ENCODE results near the gene SPSB2. TPM values are rescaled to one million over a fixed set of nuclear protein-coding genes. Genes with fewer than 3 reads are reported as not detected.

Gene SPSB2
- polyA plus RNA-seq, 1 of the 3 experiments (the other 2 are of a cell fraction) = 16.9 TPM

DNA sequence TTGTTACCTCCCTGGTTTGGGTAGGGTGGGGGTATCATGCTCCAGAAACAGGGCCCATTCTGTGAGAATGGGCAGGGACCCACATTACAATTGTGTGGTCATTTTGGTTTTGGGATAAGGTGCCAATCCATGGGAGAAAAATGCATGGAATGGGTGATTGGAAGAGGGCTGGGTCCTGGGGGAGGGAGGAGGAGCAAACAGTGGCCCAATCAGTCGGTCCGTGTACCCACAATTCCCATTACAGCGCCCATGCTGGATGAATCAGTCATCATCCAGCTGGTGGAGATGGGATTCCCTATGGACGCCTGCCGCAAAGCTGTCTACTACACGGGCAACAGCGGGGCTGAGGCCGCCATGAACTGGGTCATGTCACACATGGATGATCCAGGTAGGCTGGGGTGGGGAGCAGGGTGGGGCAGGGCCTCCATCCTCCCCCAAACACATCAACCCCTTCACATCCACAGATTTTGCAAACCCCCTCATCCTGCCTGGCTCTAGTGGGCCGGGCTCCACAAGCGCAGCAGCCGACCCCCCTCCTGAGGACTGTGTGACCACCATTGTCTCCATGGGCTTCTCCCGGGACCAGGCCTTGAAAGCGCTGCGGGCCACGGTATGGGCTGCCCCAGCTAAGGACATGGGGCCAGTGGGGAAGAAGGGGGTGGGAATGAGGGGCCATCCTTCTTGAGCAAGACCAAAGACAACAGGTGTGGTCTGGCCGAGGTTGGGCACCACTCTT lies 9.3 kb downstream of the SPSB2 start:
- ChIA-PET CTCF (interaction anchor here (2.7 to 10.9 kb wide), 3 partner anchors 9 to 29 kb away, joined by 15 to 164 read pairs (median 122); partner anchors contain the start of genes CDCA3, SPSB2 and USP5), POLR2A (interaction anchor here (1.9 to 5.9 kb wide), 2 partner anchors 8 to 12 kb away, joined by 4 to 57 read pairs; partner anchors contain the start of genes CDCA3 and USP5)
- Histone ChIP-seq H3K27me3 (ENCODE audit: insufficient read depth) (no peaks in the 10 kb centered on the region), H3K4me1 (ENCODE audit: control insufficient read depth in 1 of 2, insufficient read depth in 2 of 2, low read depth in 1 of 2, low read length in 1 of 2) (peaks cover 8 to 11% of the 10 kb centered on the region in 2 experiments; a peak in 2 of 4 replicates), H3K36me3 (replicated peaks in 1 of 2; ENCODE audit: control insufficient read depth in 1 of 2, insufficient read depth in 2 of 2, low read length in 1 of 2) (peaks cover 25 to 58% of the 10 kb centered on the region in 2 experiments), H3K27ac (ENCODE audit: low read depth in 2 of 2, low read length in 1 of 2) (no peak overlapping the region), H3K9ac (no peak overlapping the region), H4K20me1 (ENCODE audit: insufficient read depth) (peaks cover 8% of the 10 kb centered on the region), H3K79me2 (ENCODE audit: insufficient read depth) (peaks cover 14% of the 10 kb centered on the region), H3K4me2 (no peak overlapping the region), H3F3A (replicated peaks; ENCODE audit: insufficient read depth) (peaks cover 7% of the 10 kb centered on the region), H2AFZ (ENCODE audit: low read depth) (no peak overlapping the region), H3K9me2 (no peaks in the 10 kb centered on the region), H3K9me3 (no peaks in the 10 kb centered on the region), H3K4me3 (ENCODE audit: low read depth in 2 of 2, low read length in 1 of 2) (no peak overlapping the region)
- WGBS (ENCODE audit: low lambda C conversion rate) = 95% methylated on average over 11 of the region's 16 CpGs
- no peak for DNase-seq
- TF ChIP-seq NFIC (IDR thresholded peaks at IDR 0.05; ENCODE audit: borderline replicate concordance) (no peak), FOSL2 (IDR thresholded peaks at IDR 0.05; ENCODE audit: borderline replicate concordance, low read depth) (no peak), RXRA (IDR thresholded peaks at IDR 0.05; ENCODE audit: borderline replicate concordance, low read depth) (no peak), YY1 (IDR thresholded peaks at IDR 0.05; ENCODE audit: low read depth) (no peak), ELF1 (IDR thresholded peaks at IDR 0.05) (no peak), GATA2 (CRISPR knock-in tag; IDR thresholded peaks at IDR 0.05) (no peak), SIN3A (IDR thresholded peaks at IDR 0.05; ENCODE audit: borderline replicate concordance, low read depth, low read length) (no peak), RAD21 (IDR thresholded peaks at IDR 0.05; ENCODE audit: low read length) (no peak), TCF12 (IDR thresholded peaks at IDR 0.05) (no peak), FOXM1 (IDR thresholded peaks at IDR 0.05; ENCODE audit: low read depth) (no peak), MXI1 (IDR thresholded peaks at IDR 0.05; ENCODE audit: low read depth, low read length) (no peak)
- TF ChIP-seq, protein P1, sequence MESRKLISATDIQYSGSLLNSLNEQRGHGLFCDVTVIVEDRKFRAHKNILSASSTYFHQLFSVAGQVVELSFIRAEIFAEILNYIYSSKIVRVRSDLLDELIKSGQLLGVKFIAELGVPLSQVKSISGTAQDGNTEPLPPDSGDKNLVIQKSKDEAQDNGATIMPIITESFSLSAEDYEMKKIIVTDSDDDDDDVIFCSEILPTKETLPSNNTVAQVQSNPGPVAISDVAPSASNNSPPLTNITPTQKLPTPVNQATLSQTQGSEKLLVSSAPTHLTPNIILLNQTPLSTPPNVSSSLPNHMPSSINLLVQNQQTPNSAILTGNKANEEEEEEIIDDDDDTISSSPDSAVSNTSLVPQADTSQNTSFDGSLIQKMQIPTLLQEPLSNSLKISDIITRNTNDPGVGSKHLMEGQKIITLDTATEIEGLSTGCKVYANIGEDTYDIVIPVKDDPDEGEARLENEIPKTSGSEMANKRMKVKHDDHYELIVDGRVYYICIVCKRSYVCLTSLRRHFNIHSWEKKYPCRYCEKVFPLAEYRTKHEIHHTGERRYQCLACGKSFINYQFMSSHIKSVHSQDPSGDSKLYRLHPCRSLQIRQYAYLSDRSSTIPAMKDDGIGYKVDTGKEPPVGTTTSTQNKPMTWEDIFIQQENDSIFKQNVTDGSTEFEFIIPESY (IDR thresholded peaks at IDR 0.05; ENCODE audit: borderline replicate concordance, low read depth) = no peak
- TF ChIP-seq, protein P2, sequence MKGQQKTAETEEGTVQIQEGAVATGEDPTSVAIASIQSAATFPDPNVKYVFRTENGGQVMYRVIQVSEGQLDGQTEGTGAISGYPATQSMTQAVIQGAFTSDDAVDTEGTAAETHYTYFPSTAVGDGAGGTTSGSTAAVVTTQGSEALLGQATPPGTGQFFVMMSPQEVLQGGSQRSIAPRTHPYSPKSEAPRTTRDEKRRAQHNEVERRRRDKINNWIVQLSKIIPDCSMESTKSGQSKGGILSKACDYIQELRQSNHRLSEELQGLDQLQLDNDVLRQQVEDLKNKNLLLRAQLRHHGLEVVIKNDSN (IDR thresholded peaks at IDR 0.05; ENCODE audit: borderline replicate concordance, low read depth) = no peak
- TF ChIP-seq, protein P3, sequence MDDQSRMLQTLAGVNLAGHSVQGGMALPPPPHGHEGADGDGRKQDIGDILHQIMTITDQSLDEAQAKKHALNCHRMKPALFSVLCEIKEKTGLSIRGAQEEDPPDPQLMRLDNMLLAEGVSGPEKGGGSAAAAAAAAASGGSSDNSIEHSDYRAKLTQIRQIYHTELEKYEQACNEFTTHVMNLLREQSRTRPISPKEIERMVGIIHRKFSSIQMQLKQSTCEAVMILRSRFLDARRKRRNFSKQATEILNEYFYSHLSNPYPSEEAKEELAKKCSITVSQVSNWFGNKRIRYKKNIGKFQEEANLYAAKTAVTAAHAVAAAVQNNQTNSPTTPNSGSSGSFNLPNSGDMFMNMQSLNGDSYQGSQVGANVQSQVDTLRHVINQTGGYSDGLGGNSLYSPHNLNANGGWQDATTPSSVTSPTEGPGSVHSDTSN (IDR thresholded peaks at IDR 0.05) = no peak
- TF ChIP-seq, protein P4, sequence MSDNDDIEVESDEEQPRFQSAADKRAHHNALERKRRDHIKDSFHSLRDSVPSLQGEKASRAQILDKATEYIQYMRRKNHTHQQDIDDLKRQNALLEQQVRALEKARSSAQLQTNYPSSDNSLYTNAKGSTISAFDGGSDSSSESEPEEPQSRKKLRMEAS (IDR thresholded peaks at IDR 0.05; ENCODE audit: low read depth) = no peak
- TF ChIP-seq, protein P5, sequence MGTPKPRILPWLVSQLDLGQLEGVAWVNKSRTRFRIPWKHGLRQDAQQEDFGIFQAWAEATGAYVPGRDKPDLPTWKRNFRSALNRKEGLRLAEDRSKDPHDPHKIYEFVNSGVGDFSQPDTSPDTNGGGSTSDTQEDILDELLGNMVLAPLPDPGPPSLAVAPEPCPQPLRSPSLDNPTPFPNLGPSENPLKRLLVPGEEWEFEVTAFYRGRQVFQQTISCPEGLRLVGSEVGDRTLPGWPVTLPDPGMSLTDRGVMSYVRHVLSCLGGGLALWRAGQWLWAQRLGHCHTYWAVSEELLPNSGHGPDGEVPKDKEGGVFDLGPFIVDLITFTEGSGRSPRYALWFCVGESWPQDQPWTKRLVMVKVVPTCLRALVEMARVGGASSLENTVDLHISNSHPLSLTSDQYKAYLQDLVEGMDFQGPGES (IDR thresholded peaks at IDR 0.05; ENCODE audit: low read depth, low read length) = no peak

All from SK-N-SH (cell line).